HepG2 (cell line): ENCODE data around the gene SPATA46. TPM values are rescaled to one million over a fixed set of nuclear protein-coding genes. Genes with fewer than 3 reads are reported as not detected.

ENCODE experiments used
- ATAC-seq: fragments of 200-7000 bp; cut with Tn5 transposase; 3 replicates; pipeline ENCODE4 v1.9.1; 2020; ENCODE audit warnings: mild to moderate bottlenecking, moderate library complexity
- BruUV-seq: library from RNA; stranded (reverse); fragments of 400-500 nt; replicated peaks from 2 replicates; lab custom pipeline; 2021; lab: Mats Ljungman, UMichigan
- CTCF ChIA-PET: fragments of 300-600 bp; formaldehyde crosslinking; extraction: SDS; loops from one replicate; lab custom pipeline; 2021; ENCODE audit warnings: low total read pairs, inconsistent platforms, low intra/inter-chr PET ratio; lab: Yijun Ruan, JAX
- POLR2A ChIA-PET: fragments of 350-600 bp; sonication (Branson Sonifier 250); formaldehyde crosslinking; loops from one replicate; lab custom pipeline; 2020; ENCODE audit warnings: antibody characterized with exemption, inconsistent platforms; lab: Yijun Ruan, JAX
- DNase-seq: peaks from one replicate; pipeline ENCODE4 v3.0.0-alpha.2; 2015; ENCODE audit warnings: low spot score
- FAIRE-seq: peaks from 3 replicates; lab custom pipeline; 2011; peaks lifted over from hg19 to GRCh38; lab: Jason Lieb, UNC
- H2AFZ ChIP-seq: one replicate; pipeline ENCODE4 v1.6.1; 2011; ENCODE audit warnings: low read length, inconsistent platforms
- H3K27ac ChIP-seq: fragments of 300-600 bp; 3 replicates; pipeline ENCODE4 v1.8.0; 2011; ENCODE audit warnings: mixed run types, mild to moderate bottlenecking, mixed read lengths, low read length, inconsistent platforms; ENCODE audit not compliant: insufficient read depth; ENCODE audit errors: extremely low read length
- H3K27me3 ChIP-seq, 2 experiments: fragments of 200-600 bp in 1 of 2; 2 replicates in 1 of 2; 3 replicates in 1 of 2; pipeline versions ENCODE4 v1.6.0 to v1.8.0; 2011; ENCODE audit warnings: low read length in 2 of 2, mild to moderate bottlenecking in 2 of 2, moderate library complexity in 2 of 2, inconsistent platforms in 1 of 2; ENCODE audit not compliant: insufficient read depth in 2 of 2, control insufficient read depth in 1 of 2
- H3K36me3 ChIP-seq, 2 experiments: fragments of 200-600 bp in 1 of 2; replicated peaks in 1 of 2; 2 replicates in 1 of 2; 3 replicates in 1 of 2; pipeline versions ENCODE4 v1.5.1 to v1.8.0; 2011; ENCODE audit warnings: low read length in 2 of 2, inconsistent platforms in 1 of 2; ENCODE audit not compliant: insufficient read depth in 2 of 2, control insufficient read depth in 1 of 2
- H3K4me1 ChIP-seq: 2 replicates; pipeline ENCODE4 v1.5.1; 2012; ENCODE audit warnings: low read length, inconsistent platforms; ENCODE audit not compliant: insufficient read depth
- H3K4me2 ChIP-seq: 2 replicates; pipeline ENCODE4 v1.6.0; 2011; ENCODE audit warnings: low read depth, low read length, inconsistent platforms
- H3K4me3 ChIP-seq, 3 experiments: fragments of 200-600 bp in 1 of 3; sonication (generic), shearing (Covaris generic) in 1 of 3; replicated peaks in 1 of 3; 2 replicates each; pipeline ENCODE4 v1.5.1; 2011 to 2016; ENCODE audit warnings: low read length in 3 of 3, inconsistent platforms in 2 of 3, low read depth in 2 of 3, mild to moderate bottlenecking in 2 of 3, control low read depth in 1 of 3, mixed read lengths in 1 of 3; ENCODE audit not compliant: insufficient read depth in 1 of 3
- H3K79me2 ChIP-seq: one replicate; pipeline ENCODE4 v1.6.1; 2011; ENCODE audit warnings: low read length, inconsistent platforms; ENCODE audit not compliant: insufficient read depth
- H3K9ac ChIP-seq: 2 replicates; pipeline ENCODE4 v1.6.0; 2011; ENCODE audit warnings: mild to moderate bottlenecking, low read depth, low read length, inconsistent platforms; ENCODE audit not compliant: insufficient read depth
- H3K9me3 ChIP-seq: 2 replicates; pipeline ENCODE4 v1.5.1; 2012; ENCODE audit warnings: mild to moderate bottlenecking, low read length
- H4K20me1 ChIP-seq: 2 replicates; pipeline ENCODE4 v1.6.0; 2011; ENCODE audit warnings: inconsistent platforms, mild to moderate bottlenecking, low read length, moderate library complexity; ENCODE audit not compliant: insufficient read depth
- CENPBD1 ChIP-seq: sonication (generic); formaldehyde crosslinking; IDR thresholded peaks from 2 replicates; pipeline ENCODE4 v1.8.0; 2022; ENCODE audit warnings: missing genetic modification reagents, low read depth, mild to moderate bottlenecking, borderline replicate concordance
- GZF1 ChIP-seq: sonication (generic); formaldehyde crosslinking; IDR thresholded peaks from 2 replicates; pipeline ENCODE4 v1.5.1; 2020; ENCODE audit warnings: mild to moderate bottlenecking, missing genetic modification reagents
- HDAC1 ChIP-seq: sonication (generic); formaldehyde crosslinking; IDR thresholded peaks from 2 replicates; pipeline ENCODE4 v1.5.1; 2020; ENCODE audit warnings: mild to moderate bottlenecking, missing genetic modification reagents
- HIC2 ChIP-seq: sonication (generic); formaldehyde crosslinking; IDR thresholded peaks from 2 replicates; pipeline ENCODE4 v1.9.0; 2022; ENCODE audit warnings: low read depth, missing genetic modification reagents
- TBX3 ChIP-seq: fragments of 450-650 bp; IDR thresholded peaks from 2 replicates; pipeline ENCODE4 v1.6.1; 2017; ENCODE audit warnings: antibody characterized with exemption, mild to moderate bottlenecking, inconsistent platforms, borderline replicate concordance
- ZBTB10 ChIP-seq: sonication (generic); formaldehyde crosslinking; IDR thresholded peaks from 2 replicates; pipeline ENCODE4 v1.4.0; 2020; ENCODE audit warnings: missing genetic modification reagents, borderline replicate concordance
- ZBTB39 ChIP-seq: sonication (generic); formaldehyde crosslinking; IDR thresholded peaks from 2 replicates; pipeline ENCODE4 v1.5.0; 2020; ENCODE audit warnings: missing genetic modification reagents
- ZNF251 ChIP-seq: sonication (generic); formaldehyde crosslinking; IDR thresholded peaks from 2 replicates; pipeline ENCODE4 v1.9.0; 2021; ENCODE audit warnings: mild to moderate bottlenecking, missing genetic modification reagents
- ZNF687 ChIP-seq: sonication (generic); formaldehyde crosslinking; IDR thresholded peaks from 2 replicates; pipeline ENCODE4 v1.5.1; 2020; ENCODE audit warnings: mild to moderate bottlenecking, missing genetic modification reagents, moderate library complexity
- WGBS: methylation state at CpG from one replicate; pipeline ENCODE4 v1.1.6; 2017; ENCODE audit warnings: low lambda C conversion rate; 5-methylcytosine and 5-hydroxymethylcytosine counted together
- in situ Hi-C: cut with HindIII; loops from 2 replicates; pipeline ENCODE4 v1.10.0; 2017; ENCODE audit warnings: low pct_unique_long_range_greater_than_20kb; ENCODE audit not compliant: extremely low pct_ligation_motif_present
- intact Hi-C: fragments of 100-400 bp; cut with micrococcal nuclease; formaldehyde crosslinking; loops from one replicate; pipeline ENCODE4 v1.10.0; 2022; ENCODE audit not compliant: unreplicated experiment
- polyA plus RNA-seq, 8 experiments: library from polyadenylated mRNA; depleted of rRNA in 3 of 8; stranded (reverse) in 7 of 8; unstranded in 1 of 8; fragments of >200 nt; fragmentation: Illumina TruSeq in 4 of 8; extraction: Trizol in 4 of 8; gene quantifications; 2 replicates each; pipeline versions ENCODE4 v1.2.1 to v1.2.3, GENCODE V29; 2011 to 2016; ENCODE audit warnings: low read depth in 4 of 8, missing spikeins in 1 of 8, mixed read lengths in 1 of 8; ENCODE audit not compliant: insufficient read depth in 1 of 8
- total RNA-seq, 5 experiments: library from RNA; depleted of rRNA; stranded (reverse); fragments of >200 nt; fragmentation: Illumina TruSeq; extraction: Trizol; gene quantifications; 2 replicates each; pipeline ENCODE4 v1.2.3, GENCODE V29; 2016; ENCODE audit warnings: low read depth in 1 of 5

Gene SPATA46
- total and polyA plus RNA-seq, 2 of the 13 experiments (the other 11 are each of a cell fraction or from before 2014, with no cell fraction given), result not detected

GRCh38 chr1:162381941-162382750 lies 5.5 kb upstream of the SPATA46 start:
- Histone ChIP-seq H3K9me3 (no peaks in the 10 kb centered on the region), H4K20me1 (no peaks in the 10 kb centered on the region), H3K4me2 (no peak overlapping the region), H2AFZ (no peak overlapping the region), H3K79me2 (no peaks in the 10 kb centered on the region), H3K27ac (no peak overlapping the region), H3K4me1 (no peaks in the 10 kb centered on the region), H3K4me3 (no peak overlapping the region), H3K9ac (no peak overlapping the region), H3K27me3 (no peaks in the 10 kb centered on the region), H3K36me3 (peaks cover 4 to 7% of the 10 kb centered on the region in 2 experiments; a peak in 4 of 5 replicates)
- no peak for ATAC-seq
- intact Hi-C loops (no loop called here), in situ Hi-C loops (no loop called here)
- no peak for FAIRE-seq
- no peak for DNase-seq
- 83% methylated on average over 2 of the region's 13 CpGs for WGBS
- no TSS peak for BruUV-seq
- ChIA-PET POLR2A (interaction anchor here (0.6 kb wide), 1 partner anchor 92 kb away, joined by 3 read pairs; no protein-coding TSS in a partner anchor), CTCF (no interaction called here)
- TF ChIP-seq ZBTB39 (CRISPR knock-in tag) (no peak), ZBTB10 (no peak), HIC2 (CRISPR knock-in tag) (no peak), TBX3 (no peak), ZNF251 (no peak), CENPBD1 (CRISPR knock-in tag) (no peak), HDAC1 (CRISPR knock-in tag) (no peak), ZNF687 (CRISPR knock-in tag) (0 out of 2 replicates have a peak, but pooled peaks have one; percentile 10), GZF1 (CRISPR knock-in tag) (no peak)
